Measurements from ENCODE around the gene GLRX. TPM values are rescaled to one million over a fixed set of nuclear protein-coding genes. Genes with fewer than 3 reads are reported as not detected.
"Not testable (repeated sequence)": the region's sequence is repeated elsewhere in the genome, so short reads cannot be mapped to it uniquely, and the experiment has no call there.

The GLRX gene
- polyA plus RNA-seq, 4 donors: 15.2 to 59.4 (median 51.4) TPM

- DNase-seq (ENCODE audit: low read depth in 4 of 4, low spot score in 3 of 4): no peak
Observed at GRCh38 chr5:95853490-95853889, 31.0 kb upstream of the GLRX start.

- DNase-seq (ENCODE audit: low read depth in 4 of 4, low spot score in 3 of 4): no peak
Observed at GRCh38 chr5:95852567-95852966, 30.0 kb upstream of the GLRX start.

- not testable (repeated sequence) for DNase-seq (ENCODE audit: low read depth in 4 of 4, low spot score in 3 of 4)
Observed at GRCh38 chr5:95851141-95851540, 28.6 kb upstream of the GLRX start.

GRCh38 chr5:95850391-95850894 lies 27.9 kb upstream of the GLRX start:
- no peak for DNase-seq (ENCODE audit: low read depth in 4 of 4, low spot score in 3 of 4)

GRCh38 chr5:95848701-95849100 lies 26.2 kb upstream of the GLRX start:
- no peak for DNase-seq (ENCODE audit: low read depth in 4 of 4, low spot score in 3 of 4)

- DNase-seq (ENCODE audit: low read depth in 4 of 4, low spot score in 3 of 4): no peak
Observed at GRCh38 chr5:95847261-95847592, 24.7 kb upstream of the GLRX start.

- DNase-seq (ENCODE audit: low read depth in 4 of 4, low spot score in 3 of 4): no peak
Observed at GRCh38 chr5:95846554-95847260, 24.2 kb upstream of the GLRX start.

- no peak for DNase-seq (ENCODE audit: low read depth in 4 of 4, low spot score in 3 of 4)
Observed at GRCh38 chr5:95845391-95845790, 22.9 kb upstream of the GLRX start.

GRCh38 chr5:95843733-95844223 lies 21.3 kb upstream of the GLRX start:
- no peak for DNase-seq (ENCODE audit: low read depth in 4 of 4, low spot score in 3 of 4)

GRCh38 chr5:95842854-95843544 lies 20.5 kb upstream of the GLRX start:
- DNase-seq (ENCODE audit: low read depth in 4 of 4, low spot score in 3 of 4): no peak

GRCh38 chr5:95841914-95842812 lies 19.6 kb upstream of the GLRX start:
- DNase-seq (ENCODE audit: low read depth in 4 of 4, low spot score in 3 of 4): no peak

- no peak for DNase-seq (ENCODE audit: low read depth in 4 of 4, low spot score in 3 of 4)
Observed at GRCh38 chr5:95840956-95841705, 18.6 kb upstream of the GLRX start.

GRCh38 chr5:95839658-95840057 lies 17.1 kb upstream of the GLRX start:
- no peak for DNase-seq (ENCODE audit: low read depth in 4 of 4, low spot score in 3 of 4)

- no peak for DNase-seq (ENCODE audit: low read depth in 4 of 4, low spot score in 3 of 4)
Observed at GRCh38 chr5:95838556-95838955, 16.0 kb upstream of the GLRX start.

GRCh38 chr5:95838001-95838520 lies 15.5 kb upstream of the GLRX start:
- DNase-seq (ENCODE audit: low read depth in 4 of 4, low spot score in 3 of 4): no peak

- no peak for DNase-seq (ENCODE audit: low read depth in 4 of 4, low spot score in 3 of 4)
Observed at GRCh38 chr5:95837492-95837891, 15.0 kb upstream of the GLRX start.

GRCh38 chr5:95836971-95837370 lies 14.4 kb upstream of the GLRX start:
- DNase-seq (ENCODE audit: low read depth in 4 of 4, low spot score in 3 of 4): not testable (repeated sequence)

- no peak for DNase-seq (ENCODE audit: low read depth in 4 of 4, low spot score in 3 of 4)
Observed at GRCh38 chr5:95836544-95836943, 14.0 kb upstream of the GLRX start.

GRCh38 chr5:95835682-95836385 lies 13.3 kb upstream of the GLRX start:
- DNase-seq (ENCODE audit: low read depth in 4 of 4, low spot score in 3 of 4): no peak

Data from left renal pelvis (tissue), 4 donors.